C4-2B (cell line): ENCODE results near the gene RGS18.

ENCODE experiments used
- CTCF ChIP-seq: fragments of 450-650 bp; conservative IDR thresholded peaks from 2 replicates; pipeline ENCODE4 v1.5.1; 2017; ENCODE audit warnings: mild to moderate bottlenecking
- ZFX ChIP-seq: fragments of 450-650 bp; IDR thresholded peaks from 2 replicates; pipeline ENCODE4 v1.6.1; 2017

DNA sequence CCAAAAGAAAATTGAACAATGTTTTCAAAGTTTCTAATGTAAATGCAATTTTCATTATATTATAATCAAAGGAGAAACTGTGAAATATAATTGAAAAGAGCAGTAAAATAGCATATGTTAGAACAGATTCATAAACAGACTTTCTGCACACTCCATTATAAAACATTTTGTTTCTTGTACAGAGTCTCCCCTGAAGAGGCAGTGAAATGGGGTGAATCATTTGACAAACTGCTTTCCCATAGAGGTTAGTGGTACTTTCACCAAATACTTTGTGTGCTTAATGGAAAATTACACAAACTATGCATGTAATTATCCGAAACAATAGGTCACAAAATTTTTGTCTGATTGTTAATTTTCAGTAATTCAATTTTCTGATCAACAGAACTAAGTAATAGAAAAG is 1.9 kb downstream of the RGS18 start:
- TF ChIP-seq CTCF = no peak
- no peak for TF ChIP-seq ZFX
